Measurements from ENCODE around the gene ATP2A1.
"Not testable (repeated sequence)": the region's sequence is repeated elsewhere in the genome, so short reads cannot be mapped to it uniquely, and the experiment has no call there.

ATP2A1 gene

DNA sequence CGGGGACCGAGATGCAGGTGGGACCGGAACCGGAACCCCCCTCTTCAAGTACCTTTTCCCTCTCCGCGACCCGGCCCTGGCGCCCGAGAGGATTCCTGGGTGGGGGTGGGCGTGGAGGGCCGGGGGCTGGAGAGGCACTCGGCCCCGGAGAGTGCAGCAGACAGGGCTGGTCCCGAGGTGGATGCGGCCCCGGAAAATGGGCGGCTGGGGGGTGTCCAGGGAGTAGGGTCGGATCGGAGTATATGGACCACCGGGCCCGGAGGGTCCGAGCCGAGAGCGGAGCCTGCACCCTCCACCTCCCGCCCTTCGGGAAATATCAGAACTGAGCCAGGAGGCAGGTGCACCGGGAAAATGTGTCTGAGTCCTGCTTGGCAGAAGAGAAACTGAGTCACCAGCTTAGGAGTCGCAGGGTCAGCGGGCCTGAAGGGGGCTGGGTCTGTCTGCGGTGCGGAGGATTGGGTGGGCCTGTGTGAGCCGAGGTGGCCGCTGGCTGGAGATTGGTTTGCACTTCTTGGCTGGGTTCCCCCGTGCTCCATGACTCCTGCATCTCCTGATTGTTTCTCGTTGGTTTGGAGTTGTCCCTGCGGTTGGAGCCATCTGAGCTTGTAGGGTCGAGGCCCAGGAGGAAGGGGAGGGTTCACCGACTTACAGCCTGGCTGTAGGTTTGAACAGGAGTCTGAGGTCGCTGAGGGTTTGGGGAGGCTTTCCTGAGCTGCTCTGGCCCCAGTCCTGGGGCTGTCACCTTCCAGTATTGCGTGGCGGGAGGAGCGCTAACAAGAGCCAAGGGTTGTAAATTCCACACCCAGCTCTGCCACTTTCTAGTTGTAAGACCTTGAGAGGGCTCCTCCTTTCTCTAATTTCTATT is 14.1 kb upstream of the ATP2A1 start:
- DNase-seq: no peak

DNA sequence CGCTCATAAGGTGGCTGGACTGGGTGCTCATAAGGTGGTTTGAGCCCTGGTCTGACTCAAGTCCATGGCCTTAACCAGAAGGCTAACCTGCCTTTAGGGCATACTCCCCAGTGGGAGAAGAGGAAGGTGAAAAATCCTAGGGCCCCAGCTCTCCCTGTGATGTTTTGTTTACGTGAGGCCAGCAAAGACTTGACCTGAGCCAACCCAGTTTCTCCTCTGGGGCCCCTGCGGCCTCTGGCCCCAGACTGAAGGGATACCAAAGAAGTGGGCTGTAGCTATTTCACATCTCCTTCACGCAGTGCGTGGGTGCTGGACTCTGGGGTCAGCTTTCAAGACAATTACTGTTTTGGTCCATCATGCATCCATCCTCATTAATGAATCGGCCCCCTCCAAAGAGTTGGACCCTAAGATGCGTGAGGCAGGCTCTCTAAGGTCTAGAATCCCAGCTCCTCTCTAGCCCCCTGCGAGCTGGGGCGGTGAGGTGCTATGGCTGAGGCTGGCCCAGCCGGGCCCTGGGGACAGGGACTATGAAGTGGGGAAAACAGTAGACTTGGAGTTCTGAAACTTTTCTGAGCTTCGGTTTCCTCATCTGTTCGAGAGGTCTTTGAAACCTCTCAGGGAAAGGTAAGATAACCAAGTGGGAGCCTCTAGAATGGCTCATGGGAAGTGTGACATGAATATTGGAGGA is 13.1 kb upstream of the ATP2A1 start:
- no peak for DNase-seq

DNA sequence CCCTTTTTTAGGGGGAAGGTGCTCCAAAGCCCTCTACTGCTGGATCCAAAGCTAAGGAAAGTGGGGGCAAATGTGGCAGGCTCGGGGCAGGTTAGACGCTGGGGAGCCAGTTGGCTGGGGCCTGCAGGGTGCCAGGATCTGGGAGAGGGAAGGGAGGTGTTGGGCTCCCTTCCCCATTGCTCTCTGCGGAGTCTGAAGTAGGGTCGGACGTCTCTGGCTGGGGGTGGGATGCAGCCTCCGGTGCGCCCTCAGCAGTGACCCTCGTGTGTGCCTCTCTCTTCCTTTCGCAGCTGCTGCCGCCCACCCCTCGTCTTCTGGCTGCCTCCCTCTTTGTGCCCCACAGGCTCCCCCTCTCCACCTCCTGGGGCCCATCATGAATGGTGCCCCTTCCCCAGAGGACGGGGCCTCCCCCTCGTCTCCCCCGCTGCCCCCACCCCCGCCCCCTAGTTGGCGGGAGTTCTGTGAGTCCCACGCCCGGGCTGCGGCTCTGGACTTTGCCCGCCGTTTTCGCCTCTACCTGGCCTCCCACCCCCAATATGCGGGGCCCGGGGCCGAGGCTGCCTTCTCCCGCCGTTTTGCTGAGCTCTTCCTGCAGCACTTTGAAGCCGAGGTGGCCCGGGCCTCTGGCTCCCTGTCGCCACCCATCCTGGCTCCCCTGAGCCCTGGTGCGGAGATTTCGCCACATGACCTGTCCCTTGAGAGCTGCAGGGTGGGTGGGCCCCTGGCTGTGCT is 12.4 kb upstream of the ATP2A1 start:
- DNase-seq: no peak

DNA sequence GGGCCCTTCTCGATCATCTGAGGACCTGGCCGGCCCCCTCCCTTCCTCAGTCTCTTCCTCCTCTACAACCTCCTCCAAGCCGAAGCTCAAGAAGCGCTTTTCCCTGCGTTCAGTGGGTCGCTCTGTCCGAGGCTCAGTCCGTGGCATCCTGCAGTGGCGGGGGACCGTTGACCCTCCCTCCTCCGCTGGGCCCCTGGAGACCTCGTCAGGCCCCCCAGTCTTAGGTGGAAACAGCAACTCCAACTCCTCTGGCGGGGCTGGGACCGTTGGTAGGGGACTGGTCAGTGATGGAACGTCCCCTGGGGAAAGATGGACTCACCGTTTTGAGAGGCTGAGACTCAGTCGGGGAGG is 11.9 kb upstream of the ATP2A1 start:
- DNase-seq: no peak

DNA sequence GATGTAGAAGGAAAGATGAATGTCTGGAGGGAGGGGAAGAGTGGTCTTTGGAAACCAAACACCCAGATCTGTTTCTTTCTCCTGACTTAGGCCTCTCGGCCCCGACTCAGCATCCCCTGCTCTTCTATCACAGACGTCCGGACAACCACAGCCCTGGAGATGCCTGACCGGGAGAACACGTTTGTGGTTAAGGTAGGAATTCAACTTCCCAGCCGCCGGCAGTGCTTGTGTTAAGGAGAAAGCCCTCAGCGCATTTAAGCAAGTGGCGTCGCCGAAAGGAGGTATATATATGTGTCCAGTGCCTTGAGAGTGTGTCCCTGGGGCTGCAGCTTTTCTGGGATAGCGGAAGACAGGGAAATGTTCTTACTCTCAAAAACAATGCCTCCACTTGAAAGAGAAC is 11.0 kb upstream of the ATP2A1 start:
- DNase-seq: no peak

DNA sequence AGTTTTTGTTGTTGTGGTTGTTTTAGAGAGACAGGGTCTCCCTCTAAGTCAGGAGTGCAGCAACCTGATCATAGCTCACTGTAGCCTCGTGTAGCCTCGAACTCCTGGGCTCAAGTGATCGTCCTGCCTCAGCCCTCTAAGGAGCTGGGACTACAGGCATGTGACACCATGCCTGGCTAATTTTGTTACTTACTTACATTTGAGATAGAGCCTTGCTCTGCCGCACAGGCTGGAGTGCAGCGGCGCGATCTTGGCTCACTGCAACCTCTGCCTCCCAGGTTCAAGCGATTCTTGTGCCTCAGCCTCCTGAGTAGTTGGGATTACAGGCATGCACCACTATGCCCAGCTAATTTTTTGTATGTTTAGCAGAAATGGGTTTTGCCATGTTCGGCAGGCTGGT is 10.6 kb upstream of the ATP2A1 start:
- not testable (repeated sequence) for DNase-seq

DNA sequence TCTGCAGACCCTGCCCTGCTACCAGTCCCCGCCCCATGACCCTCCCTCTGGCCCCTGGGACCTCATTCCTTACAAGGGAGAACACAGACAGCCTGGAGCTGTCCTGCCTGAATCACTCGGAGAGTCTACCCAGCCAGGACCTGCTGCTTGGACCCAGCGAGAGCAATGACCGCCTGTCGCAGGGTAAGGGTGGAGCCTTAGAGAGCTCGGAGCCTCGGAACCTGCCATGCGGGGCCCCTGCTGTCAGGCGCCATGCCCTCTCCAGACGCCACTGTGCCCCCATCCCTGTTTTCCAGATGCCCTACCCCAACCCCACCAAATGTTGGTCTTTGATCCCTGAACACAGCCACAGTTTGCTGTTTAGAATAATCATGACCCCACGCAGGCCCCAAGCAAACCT is 9.1 kb upstream of the ATP2A1 start:
- no peak for DNase-seq

DNA sequence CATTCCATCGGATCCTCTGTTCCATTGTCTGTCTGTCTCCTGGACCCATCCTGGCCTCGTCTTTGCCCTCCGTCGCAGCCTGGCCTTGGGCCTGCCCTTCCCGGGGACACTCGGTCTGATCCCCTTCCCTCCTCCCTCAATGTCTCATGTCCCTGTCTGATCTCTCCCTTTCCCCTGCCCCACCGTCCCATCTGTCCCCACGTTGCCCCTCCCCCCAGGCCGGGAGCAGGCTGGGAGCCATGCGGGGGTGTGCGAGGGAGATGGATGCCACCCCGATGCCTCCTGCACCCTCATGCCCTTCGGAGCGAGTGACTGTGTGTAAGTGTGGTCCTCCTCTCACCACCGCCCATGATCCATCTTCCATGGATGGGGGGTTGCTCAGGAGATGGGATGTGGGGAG is 5.3 kb upstream of the ATP2A1 start:
- DNase-seq: no peak

DNA sequence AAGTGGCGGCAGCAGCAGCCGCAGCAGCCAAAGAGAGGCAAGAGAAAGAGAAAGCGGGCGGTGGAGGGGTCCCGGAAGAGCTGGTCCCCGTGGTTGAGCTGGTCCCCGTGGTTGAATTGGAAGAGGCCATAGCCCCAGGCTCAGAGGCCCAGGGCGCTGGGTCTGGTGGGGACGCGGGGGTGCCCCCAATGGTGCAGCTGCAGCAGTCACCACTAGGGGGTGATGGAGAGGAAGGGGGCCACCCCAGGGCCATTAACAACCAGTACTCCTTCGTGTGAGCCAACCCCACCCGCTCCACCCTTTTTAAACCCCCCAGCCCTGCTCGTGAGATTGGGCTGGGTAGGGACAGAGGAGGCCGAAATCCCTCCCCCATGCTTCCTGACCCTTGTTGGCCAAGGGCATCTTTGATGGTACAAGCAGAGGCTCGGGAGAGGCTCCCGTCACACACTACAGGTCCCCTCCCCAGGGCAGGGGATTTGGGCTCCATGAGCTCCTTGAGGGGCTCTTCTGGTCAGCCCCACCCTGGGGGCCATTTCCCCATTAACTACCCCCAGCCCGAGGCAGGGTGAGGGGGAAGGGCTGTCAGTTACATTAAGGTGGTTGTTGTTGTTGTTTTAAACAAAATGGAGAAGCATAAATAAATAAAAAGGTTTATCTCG is 4.6 kb upstream of the ATP2A1 start:
- DNase-seq: no peak

DNA sequence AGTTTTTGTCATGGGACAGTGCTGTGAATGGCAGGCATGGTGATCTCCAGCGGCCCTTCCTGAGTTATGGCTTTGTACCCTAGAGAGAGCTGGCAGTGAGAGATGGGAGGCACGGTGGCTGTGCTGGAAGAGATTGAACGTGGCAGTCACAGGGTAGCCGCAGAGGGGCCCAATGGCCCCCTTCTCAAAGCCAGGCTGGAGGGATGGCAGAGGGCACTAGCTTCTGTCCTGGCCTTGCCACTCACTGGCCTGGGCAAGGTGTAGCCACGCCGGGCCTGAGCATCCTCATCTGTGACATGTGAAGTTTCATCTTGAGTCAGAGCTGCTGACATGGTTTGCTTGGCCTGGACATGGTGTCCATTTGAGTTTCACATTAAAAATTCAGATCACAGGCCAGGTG is 3.9 kb upstream of the ATP2A1 start:
- DNase-seq: no peak

DNA sequence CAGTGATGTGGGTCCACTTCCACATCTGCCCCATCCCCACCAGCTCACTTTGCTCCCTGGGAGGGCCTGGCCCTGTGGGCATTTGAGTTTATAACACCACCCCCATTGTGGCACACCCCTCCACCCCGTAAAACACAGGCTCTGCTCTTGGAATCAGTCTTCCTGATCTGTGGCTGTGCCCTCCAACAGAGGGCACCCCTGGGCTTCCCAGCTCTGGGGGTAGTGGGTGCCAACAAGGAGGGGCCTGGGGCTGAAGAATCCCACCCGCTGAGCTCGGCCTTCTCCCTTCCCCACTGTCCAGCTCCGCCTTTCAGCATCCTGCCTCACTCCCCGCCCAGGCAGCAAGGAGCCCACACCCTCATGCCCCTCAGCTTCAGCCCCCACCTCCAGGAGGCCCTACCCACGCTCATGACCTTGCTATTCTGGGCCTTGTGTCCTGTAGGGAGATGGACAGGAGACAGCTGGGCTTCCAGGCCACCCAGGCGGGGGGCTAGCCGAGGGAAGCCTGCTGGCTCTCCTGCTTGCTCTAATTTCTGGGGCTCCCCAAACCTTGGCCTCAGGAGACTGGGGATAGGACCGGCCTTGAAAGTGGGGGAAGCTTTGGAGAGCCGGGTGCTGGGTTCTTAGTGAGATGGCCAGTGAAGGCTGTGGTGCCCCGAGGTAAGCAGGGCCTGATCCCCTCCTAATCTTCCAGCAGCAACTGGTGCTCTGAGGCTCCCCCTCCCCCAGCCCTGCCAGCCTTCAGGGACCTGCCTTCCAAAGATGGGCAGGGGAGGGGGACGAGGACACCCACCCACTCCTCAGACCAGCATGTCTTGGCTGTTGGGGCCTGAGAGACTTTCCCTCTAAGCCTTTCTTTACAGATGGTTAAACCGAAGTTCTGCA is 2.9 kb upstream of the ATP2A1 start:
- no peak for DNase-seq

DNA sequence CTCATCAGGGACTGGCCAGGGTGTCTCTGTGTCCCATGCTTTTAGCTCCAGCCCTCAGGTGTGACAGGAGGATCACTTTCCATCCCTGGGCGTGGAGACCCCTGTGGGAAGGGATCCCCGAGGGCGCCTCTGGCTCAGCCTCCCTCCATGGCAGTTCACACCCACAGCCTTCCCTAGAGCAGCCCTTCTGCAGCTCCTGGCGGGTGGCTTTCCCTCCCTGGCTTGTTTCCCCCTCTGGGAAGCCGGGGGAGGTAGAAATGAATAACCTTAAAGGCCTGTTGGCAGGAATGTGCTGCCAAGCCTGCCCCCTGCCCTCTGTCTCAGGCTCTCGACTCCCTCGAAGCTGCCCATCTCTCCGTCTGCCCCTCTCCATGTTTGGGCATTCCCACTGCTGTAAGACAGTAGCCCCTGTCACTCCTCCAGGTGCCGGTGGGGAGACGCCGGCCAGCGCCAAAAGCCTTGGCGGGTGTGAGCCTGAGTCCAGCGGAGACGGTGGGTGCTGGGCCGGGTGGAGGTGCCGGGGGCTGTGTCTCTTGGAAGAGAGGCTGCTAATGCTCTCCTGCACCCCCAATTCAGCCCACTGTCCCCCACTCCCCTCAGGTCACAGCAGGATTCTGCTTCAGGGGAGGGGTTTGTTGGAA is 2.1 kb upstream of the ATP2A1 start:
- DNase-seq: no peak

DNA sequence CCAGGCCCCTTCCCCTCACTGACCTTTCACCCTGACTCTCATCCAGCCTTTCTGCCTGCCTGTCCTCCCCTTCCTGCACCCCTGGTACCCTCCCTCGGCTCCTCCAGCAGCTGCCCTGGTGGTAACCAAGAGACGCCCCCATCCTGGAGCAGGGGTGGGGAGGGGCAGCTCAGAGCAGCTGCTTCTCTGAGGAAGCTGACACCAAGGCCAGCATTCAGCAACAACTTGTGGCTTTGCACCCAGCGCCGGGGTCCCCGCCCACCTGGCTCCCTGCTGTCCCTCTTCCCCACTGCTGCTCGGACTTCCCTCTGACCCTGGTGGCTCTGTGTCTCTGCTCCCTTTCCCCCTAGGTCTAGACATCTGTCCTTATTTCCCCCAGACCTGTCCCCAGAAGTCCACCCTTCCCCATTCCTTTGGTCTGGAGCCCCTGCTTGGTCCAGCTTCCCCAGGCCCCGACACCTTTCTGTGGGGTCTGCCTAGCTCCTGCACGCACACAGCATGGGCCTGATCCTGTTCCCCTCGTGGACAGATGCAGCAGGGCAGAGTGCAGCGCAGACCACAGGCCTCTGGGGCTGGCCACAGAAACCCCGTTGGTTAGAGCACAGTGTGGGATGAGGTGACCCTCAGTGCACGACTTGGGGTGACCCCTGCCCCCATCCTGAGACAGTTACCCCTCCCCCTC is 1.2 kb upstream of the ATP2A1 start:
- DNase-seq: no peak

DNA sequence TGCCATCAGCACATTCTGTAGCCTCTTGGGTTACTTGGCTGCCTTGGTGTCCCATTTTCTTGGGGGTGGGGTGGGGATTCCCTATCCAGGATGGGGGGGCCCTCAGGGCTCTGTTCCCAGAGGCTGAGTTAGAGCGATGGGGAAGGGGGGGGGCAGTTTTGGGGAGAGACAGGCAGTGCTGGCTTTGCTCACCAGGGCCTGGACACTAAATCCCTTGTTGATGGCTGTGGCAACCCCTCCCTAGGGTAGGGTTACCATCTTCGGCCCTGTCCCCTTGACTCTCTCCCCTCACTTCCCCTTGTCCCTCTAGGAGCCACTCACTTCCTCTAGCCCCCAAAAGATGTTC is 660 bp upstream of the ATP2A1 start:
- no peak for DNase-seq

DNA sequence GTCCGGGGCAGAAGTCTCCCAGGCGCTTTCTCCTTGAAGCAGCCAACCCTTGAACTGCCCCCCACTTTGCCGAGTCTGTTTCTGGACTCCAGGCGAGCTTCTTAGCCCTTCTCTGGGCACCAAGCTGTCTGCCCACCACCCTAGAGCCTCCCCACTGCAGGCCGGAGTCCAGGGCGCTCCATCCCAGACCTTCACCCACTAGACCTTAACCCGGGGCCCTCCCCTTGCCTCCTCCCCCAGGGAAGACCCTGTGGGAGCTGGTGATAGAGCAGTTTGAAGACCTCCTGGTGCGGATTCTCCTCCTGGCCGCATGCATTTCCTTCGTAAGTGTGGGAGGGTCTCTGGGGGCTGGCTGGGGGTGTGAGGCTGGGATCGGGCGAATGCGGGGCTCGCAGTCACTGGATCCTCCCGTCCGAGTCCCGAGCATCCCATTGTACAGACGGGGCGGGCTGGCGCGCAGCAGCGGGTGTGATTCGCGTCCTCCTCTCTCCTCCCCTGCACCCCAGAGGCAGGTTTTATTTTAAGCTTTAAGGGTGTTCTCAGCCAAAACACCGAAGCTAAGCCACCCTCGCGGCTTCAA is 1.1 kb downstream of the ATP2A1 start:
- no peak for DNase-seq

DNA sequence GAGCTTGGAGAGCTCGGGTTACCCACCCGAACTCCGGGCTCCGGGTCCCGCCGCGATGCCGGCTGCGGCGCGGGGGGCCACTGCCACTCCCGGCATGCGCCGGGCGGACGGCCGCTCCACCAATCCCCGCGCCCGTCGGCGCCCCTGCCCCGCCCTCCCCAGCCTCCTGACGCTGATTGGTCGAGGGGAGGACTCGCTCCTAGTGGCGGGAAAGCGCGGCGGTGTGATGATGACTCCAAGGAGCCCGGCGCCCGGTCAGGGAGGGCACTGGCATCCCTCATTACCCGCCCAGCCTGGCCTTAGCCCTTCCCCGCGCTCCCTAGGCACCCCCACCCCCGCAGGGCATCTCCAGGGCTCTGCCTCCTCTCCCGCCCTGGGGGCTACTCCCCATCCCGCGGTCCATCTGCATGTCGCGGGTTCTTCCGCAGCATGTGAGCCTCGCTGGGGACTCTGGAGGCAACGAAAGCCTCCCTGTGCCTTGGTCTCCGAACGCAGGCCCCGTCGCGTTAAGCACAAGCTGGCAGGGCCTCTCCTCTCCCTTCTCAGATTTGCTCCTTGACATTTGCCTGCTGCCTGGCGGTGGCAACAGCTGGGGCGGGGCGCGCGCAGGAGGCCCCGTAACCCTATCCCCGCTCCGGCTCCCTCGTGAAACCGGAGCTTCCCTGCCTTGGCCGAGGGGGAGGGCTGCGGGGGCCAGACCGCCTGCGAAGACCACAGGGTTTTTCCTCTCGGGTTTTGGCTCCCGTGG is 1.7 kb downstream of the ATP2A1 start:
- DNase-seq: no peak

DNA sequence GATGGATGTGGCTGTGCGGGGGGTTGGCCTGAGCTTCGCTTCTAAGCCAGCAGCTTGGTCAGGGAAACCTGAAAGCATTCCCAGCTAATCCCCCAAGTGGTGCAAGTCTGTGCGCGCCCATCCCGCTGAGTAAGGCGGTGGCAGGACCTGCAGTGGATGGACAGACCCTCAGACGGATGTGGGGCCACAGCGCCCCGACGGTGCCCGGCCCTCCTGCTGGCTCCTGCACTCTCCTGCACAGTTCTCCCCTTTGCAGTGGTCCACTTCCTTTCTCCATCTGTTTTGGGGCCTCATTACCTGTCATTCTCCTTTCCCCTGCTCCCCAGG is 2.3 kb downstream of the ATP2A1 start:
- DNase-seq: no peak

DNA sequence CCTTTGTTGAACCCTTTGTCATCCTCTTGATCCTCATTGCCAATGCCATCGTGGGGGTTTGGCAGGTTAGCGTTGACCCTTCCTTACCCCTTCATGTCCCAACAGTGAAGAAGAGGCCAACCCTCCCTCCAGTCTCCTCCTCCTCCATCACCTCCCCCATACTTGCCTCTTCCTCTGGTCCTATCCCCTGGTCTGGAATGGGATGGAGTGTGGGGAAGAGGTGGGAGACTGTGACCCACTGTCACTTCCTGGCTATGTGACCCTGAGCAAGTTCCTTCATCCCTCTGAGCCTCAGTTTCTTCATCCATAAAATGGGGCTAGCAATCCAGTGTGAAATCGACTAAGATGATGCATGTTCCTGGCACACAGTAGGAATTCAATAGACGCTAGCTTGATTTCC is 2.7 kb downstream of the ATP2A1 start:
- no peak for DNase-seq

DNA sequence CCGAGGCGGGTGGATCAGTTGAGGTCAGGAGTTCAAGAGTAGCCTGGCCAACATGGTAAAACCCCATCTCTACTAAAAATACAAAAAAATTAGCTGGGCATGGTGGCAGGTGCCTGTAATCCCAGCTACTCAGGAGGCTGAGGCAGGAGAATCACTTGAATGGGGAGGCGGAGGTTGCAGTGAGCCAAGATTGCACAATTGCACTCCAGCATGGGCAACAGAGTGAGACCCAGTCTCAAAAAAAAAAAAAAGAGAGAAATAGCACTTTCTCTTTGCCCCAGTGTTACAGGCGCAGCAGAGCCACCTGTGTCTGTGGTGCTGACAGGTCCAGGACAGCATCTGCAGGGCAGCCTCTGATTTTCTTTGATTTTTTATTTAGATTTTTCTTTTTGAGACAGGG is 3.3 kb downstream of the ATP2A1 start:
- not testable (repeated sequence) for DNase-seq

DNA sequence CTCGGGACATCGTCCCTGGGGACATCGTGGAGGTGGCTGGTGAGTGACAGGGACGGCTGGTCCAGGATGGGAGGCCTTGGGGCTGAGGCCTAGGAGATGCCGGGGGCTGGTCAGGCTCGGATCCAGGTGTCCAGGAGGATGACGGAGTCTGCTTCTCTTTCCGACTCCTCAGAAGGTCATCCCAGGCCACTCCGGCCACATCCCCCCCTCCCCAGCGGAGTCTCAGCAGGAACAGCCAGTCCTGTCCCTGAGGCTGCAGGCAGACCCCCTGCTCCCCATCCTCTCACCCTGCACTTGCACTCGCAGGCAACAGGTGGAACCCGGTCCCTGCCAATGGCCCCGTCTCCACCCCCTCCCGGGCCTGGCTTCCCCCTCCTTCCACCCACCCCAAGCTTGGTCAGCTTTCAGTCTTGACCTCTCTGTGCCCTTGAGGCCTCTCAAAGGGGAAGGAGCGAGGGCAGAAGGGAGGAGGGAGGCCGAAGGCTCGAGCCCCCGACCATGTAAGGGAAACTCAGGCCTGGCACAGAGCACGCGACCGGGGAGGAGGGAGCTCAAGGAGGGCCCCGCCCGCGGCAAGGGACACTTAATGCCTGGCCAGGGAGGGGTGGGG is 4.4 kb downstream of the ATP2A1 start:
- no peak for DNase-seq

All from SIG-M5 (cell line).